ENCODE data around the gene CLCN4.

CLCN4 gene

GRCh38 chrX:10168226-10168625 is 11.5 kb downstream of the CLCN4 start:
- no peak for DNase-seq

- DNase-seq: no peak
Measured at GRCh38 chrX:10169175-10169574, 12.4 kb downstream of the CLCN4 start.

- DNase-seq: no peak
Measured at GRCh38 chrX:10171249-10171648, 14.5 kb downstream of the CLCN4 start.

GRCh38 chrX:10172877-10173276 is 16.1 kb downstream of the CLCN4 start:
- DNase-seq: no peak

DNA sequence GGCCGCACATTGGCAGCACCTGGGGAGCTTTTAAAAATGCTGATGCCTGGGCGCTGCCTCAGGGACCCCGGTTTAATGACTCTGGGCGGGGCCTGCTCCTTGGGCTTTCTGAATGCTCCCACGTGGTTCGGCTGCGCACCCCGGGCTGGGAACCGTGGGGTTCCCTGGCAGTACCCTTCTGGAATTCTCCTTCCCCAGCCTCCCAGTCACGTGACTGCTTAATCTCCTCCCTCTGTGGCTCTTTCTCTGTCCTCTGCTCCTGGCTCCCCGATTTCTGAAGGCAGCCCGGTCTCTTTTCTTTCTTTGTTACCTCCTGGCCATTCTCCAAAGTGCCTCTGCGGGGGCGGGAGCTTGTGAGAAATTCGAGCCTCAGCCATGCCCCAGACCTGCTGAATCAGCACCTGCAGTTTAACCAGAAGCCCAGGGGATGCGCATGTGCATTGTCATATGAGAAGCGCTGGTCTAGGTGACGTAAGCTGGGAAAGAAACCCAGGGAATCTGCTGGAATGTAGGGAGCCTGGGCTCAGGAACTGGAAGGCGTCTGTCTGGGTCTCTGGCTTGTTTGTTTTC is 16.6 kb downstream of the CLCN4 start:
- peak; percentile 29 for DNase-seq

- DNase-seq: no peak
Measured at GRCh38 chrX:10174051-10174450, 17.3 kb downstream of the CLCN4 start.

DNA sequence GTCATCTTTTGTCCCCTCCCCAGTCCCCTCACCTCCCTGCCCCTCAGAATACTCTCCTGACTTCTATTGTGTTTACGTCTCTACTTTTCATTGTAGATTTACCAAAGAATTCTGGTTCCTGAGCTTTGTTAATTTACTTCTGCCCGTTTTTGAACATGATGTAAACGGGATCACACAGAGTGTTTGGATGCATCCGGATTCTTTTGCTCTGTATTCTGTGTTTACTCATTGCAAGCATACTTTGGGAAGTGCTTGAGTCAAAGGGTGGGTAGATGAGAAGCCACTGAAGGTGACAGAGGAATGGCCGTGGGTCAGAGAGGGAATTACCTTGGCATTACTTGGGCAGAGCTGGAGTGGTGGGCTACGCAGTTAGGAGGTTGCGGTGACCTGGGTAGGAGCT is 18.0 kb downstream of the CLCN4 start:
- no peak for DNase-seq

DNA sequence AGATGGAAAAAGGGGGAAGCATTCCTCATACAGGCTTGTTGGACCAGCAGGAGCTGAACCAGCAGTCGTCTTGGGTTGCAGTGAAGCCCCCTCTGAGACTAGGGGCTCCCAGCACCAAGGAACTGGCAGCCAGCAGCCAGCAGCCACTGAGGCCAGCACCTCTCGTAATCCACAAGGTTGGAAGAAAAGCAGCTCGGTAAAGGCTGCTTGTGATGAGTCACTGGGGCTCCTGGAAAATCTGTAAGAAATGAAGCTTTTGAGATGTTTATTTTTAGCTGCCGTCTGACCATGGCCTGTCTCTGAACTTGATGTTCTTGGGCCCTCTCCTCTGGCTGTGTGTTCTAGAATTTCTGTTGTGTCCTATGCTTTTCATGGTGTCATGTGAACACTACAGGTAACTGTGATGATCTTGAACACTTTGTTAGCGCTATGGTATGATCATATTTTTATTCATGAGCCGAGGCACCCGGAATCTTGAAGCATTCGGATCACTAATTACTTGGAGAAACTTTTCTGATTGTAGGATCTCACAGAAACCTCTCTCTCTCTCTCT is 18.6 kb downstream of the CLCN4 start:
- DNase-seq: no peak

GRCh38 chrX:10176121-10177003 is 19.6 kb downstream of the CLCN4 start:
- no peak for DNase-seq

- no peak for DNase-seq
Measured at GRCh38 chrX:10177004-10177396, 20.2 kb downstream of the CLCN4 start.

GRCh38 chrX:10177601-10178000 is 20.8 kb downstream of the CLCN4 start:
- no peak for DNase-seq

DNA sequence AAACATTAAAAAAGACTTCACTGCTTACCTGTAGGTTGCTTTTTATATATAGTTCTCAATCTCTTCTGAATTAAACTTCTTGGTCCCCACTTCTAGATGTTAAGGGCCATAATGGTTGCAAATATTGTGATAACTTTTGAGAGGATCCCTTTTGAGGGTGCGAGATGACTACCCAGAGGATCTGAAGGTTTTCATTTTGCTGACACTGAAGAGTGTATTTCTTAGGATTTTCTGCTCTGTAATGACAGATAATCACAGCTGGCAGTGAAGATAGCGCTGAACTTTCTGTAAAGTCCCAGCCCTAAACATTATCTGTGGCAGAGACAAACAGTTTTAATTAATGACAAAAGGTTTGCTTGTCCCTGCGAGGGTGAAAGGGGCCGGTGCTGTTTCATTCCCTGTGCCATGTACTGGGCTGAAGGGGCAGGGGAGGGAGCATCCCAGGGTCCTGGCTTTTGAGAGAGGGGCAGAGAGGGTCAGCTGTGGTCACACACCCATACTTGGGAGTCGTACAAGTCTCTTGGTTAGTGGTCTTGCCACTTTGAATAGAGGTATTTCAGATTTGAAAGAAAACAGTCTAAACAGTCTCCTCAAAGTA is 22.2 kb downstream of the CLCN4 start:
- DNase-seq: no peak

- DNase-seq: no peak
Measured at GRCh38 chrX:10183760-10184159, 27.0 kb downstream of the CLCN4 start.

DNA sequence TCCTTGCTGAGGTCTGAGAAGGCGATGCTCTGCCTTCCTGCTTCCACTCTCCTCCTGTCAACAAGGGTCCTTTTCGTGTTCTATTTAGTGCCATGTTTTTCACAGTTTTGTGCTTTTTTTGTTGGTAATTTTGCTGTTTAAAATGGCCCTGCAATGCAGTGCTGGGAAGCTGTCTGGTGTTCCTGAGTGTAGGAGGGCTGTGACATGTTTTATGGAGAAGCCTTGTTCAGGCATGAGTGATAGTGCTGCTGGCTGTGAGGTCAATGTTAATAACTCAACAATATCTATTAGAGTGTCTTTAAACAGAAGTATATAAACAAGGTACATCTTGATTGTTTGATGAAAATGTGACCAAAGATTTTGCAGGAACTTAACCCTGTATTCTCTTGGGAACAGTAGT is 27.6 kb downstream of the CLCN4 start:
- no peak for DNase-seq

DNA sequence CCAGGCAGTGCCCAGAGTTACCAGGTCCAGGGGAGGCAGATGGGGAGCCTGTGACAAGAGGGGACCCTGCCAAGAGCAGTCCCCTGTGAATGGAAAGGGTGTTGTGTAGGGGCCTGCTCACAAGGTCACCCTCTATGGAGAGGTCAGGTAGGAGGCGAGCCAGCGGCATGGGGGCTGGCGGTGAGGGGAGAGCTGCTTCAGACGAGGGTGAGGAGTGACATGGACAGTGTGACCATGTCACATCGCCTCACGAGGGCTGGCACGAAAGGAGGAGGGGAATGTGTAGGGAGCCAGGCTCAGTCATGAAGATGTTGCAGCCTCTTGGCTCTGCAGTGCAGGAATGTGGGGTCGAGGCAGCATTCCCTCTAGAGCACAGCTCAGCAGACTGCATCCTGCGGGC is 29.6 kb downstream of the CLCN4 start:
- DNase-seq: no peak

DNA sequence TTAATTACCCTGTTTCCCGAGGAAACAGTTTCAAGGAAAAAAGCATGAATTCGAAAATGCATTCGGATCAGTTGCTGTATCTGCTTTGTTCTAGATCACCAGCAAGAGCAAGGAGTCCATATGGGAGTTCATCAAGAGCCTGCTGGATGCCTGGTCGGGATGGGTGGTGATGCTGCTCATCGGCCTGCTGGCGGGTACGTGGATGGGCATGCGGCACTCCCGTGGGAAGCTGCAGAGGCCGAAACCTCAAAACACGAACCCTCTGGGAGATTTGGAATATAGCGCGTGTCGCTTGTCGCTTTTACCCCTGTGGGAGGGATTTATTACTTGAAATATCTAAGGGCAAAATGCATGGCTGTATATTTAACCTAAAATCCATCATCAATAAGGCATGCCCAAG is 30.6 kb downstream of the CLCN4 start:
- no peak for DNase-seq

DNA sequence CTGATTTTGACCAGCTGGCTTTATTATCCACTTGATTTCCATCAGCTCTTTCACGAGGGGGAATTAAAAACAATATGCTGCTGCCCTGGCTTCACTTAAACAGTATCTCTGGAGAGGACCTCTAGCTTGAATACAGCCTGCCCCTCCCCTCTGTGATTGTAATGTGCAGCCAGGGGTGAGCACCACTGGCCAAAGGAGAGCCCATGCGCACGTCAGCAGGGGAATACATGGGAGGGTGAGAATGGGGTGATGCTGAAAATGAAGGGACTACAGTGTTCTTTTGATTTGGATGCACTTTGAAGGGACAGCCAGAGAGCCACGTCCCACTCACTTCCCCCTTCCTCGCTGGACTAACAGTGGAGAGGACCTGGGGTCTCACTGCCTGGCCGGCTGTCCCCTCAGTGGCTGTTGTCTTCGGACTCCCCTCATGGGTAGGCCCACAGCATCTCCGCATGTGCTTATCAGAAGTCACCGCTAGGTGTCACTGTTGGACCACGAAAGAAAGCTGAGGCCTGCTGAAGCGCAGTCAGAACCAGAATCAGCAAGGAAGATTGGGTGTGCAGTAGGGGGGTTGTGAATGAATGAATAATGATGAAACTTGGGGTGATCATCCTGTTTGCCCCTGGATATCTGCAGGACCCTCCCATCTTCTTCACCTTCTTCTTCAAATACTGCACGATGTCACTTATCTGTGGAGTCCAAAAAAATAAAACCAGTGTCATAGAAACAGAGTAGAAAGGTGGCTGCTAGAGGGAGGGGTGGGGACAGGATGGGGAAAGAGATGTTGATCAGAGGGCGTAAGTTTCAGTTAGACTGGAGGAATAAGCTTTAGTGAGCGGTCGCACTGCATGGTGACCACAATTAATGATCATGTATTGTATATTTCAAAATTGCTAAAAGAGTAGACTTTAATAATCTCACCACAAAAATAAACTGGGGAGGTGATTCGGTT is 32.8 kb downstream of the CLCN4 start:
- no peak for DNase-seq

DNA sequence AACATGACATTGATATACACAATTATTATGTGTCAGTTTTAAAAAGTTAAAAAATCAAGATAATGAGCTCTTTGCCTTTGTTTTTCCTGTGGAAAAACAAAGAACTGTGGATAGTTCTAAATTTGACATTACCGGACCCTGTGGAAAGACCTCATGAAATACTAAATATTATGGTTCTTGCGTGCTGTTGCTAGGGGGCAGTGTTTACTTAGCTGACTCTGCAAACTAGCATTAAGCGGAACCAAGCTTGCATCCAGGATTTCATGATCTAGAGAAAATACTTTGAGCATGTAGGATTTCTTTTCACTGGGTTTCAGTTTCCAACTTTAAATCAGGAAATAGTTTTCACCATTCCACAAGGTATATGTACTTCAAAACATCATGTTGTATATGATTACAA is 33.6 kb downstream of the CLCN4 start:
- no peak for DNase-seq

- no peak for DNase-seq
Measured at GRCh38 chrX:10193587-10193986, 36.8 kb downstream of the CLCN4 start.

- DNase-seq: no peak
Measured at GRCh38 chrX:10195425-10195824, 38.6 kb downstream of the CLCN4 start.

DNA sequence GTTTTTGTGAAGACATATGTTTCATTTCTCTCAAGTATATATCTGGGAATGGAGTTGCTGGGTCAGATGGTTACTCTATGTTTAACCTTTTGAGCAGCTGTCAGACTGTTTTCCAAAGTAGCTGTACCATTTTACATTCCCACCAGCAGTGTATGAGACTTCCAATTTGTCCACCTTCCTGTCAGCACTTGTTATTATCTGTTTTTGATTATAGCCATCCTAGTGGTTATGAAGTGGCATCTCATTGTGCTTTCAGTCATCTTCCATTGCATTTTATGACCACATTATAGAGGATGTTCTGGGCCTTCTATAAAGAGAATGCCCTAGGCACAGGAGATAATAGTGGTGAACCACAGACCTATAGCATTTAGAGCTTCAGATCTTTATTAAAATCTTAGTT is 39.2 kb downstream of the CLCN4 start:
- DNase-seq: no peak

GRCh38 chrX:10197279-10198210 is 40.8 kb downstream of the CLCN4 start:
- no peak for DNase-seq

All from NCI-H2029 treated with DMSO at 0.1 percent for 48 hours (cell line).